Measurements from ENCODE around the gene TPSAB1.
"Not testable (repeated sequence)": the region's sequence is repeated elsewhere in the genome, so short reads cannot be mapped to it uniquely, and the experiment has no call there.

DNA sequence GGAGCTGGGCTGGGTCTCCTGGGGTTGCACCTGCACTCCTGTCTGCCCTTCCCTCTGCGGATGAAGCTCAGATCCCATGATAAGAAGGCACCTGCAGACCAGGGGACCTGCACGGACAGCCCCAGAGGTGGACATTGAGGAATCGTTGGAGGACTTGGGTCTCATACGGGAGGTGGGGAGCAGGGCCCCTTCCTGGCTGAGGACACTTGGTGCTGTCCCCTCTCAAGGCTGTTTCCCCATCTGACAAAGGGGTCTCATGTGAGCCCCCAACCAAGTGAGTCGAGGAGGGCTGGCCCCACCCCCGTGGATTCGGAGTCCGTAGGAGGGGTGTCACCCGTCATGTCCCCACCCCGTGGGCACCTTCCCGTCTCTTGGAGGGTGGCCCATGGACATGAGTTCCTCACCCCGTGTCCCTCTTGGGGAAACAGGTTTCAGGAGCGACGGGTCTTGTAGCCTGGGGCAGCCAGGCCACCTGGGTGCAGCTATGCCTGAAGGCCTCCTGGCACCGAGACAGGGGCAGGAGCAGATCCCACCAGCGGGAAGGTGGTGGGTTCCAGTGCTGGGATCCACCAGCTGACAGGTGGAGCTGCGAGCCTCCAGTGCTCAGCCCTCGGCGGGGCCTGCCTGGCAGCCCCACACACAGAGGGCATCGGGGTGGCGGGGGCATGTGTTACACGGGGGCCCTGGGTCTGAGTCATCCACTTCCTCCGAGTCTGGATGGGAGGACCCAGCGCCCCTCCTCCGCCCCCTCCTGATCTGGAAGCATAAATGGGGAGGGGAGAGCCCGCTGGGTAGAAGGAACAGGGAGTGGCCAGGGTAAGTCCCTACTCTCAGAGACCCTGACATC is 15.0 kb downstream of the TPSAB1 start, which contains the start of gene TPSD1:
- TF ChIP-seq, protein P1, sequence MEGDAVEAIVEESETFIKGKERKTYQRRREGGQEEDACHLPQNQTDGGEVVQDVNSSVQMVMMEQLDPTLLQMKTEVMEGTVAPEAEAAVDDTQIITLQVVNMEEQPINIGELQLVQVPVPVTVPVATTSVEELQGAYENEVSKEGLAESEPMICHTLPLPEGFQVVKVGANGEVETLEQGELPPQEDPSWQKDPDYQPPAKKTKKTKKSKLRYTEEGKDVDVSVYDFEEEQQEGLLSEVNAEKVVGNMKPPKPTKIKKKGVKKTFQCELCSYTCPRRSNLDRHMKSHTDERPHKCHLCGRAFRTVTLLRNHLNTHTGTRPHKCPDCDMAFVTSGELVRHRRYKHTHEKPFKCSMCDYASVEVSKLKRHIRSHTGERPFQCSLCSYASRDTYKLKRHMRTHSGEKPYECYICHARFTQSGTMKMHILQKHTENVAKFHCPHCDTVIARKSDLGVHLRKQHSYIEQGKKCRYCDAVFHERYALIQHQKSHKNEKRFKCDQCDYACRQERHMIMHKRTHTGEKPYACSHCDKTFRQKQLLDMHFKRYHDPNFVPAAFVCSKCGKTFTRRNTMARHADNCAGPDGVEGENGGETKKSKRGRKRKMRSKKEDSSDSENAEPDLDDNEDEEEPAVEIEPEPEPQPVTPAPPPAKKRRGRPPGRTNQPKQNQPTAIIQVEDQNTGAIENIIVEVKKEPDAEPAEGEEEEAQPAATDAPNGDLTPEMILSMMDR (IDR thresholded peaks at IDR 0.05), result not testable (repeated sequence)
- TF ChIP-seq POLR2A (IDR thresholded peaks at IDR 0.05), result not testable (repeated sequence)
